ENCODE results near the gene ATG13.

Gene ATG13

GRCh38 chr11:46607516-46607915, 9.8 kb upstream of the ATG13 start:
- in situ Hi-C loops (cut with MboI; ENCODE audit: low sequenced_read_pairs, unreplicated experiment) = no loop called here
- TF ChIP-seq CTCF (IDR thresholded peaks at IDR 0.05; ENCODE audit: borderline replicate concordance, control extremely low read depth, extremely low read depth, insufficient read depth, missing control alignments) = no peak
- no peak for DNase-seq (ENCODE audit: low spot score)

- in situ Hi-C loops (cut with MboI; ENCODE audit: low sequenced_read_pairs, unreplicated experiment) = no loop called here
- no peak for DNase-seq (ENCODE audit: low spot score)
- no peak for TF ChIP-seq CTCF (IDR thresholded peaks at IDR 0.05; ENCODE audit: borderline replicate concordance, control extremely low read depth, extremely low read depth, insufficient read depth, missing control alignments)
These were observed 8.0 kb upstream of the ATG13 start for GRCh38 chr11:46609386-46609785.

GRCh38 chr11:46611526-46612304, 5.6 kb upstream of the ATG13 start:
- DNase-seq (ENCODE audit: low spot score) = no peak
- no peak for TF ChIP-seq CTCF (IDR thresholded peaks at IDR 0.05; ENCODE audit: borderline replicate concordance, control extremely low read depth, extremely low read depth, insufficient read depth, missing control alignments)
- in situ Hi-C loops (cut with MboI; ENCODE audit: low sequenced_read_pairs, unreplicated experiment) = no loop called here

GRCh38 chr11:46612326-46612725, 5.0 kb upstream of the ATG13 start:
- in situ Hi-C loops (cut with MboI; ENCODE audit: low sequenced_read_pairs, unreplicated experiment) = no loop called here
- DNase-seq (ENCODE audit: low spot score) = no peak

GRCh38 chr11:46615756-46616155, 1.6 kb upstream of the ATG13 start:
- no peak for TF ChIP-seq CTCF (IDR thresholded peaks at IDR 0.05; ENCODE audit: borderline replicate concordance, control extremely low read depth, extremely low read depth, insufficient read depth, missing control alignments)
- in situ Hi-C loops (cut with MboI; ENCODE audit: low sequenced_read_pairs, unreplicated experiment) = no loop called here
- DNase-seq (ENCODE audit: low spot score) = no peak

More at GRCh38 chr11:46612326-46612725, 5.0 kb upstream of the ATG13 start:
- TF ChIP-seq CTCF (IDR thresholded peaks at IDR 0.05; ENCODE audit: borderline replicate concordance, control extremely low read depth, extremely low read depth, insufficient read depth, missing control alignments) = no peak

- DNase-seq (ENCODE audit: low spot score) = no peak
- no peak for TF ChIP-seq CTCF (IDR thresholded peaks at IDR 0.05; ENCODE audit: borderline replicate concordance, control extremely low read depth, extremely low read depth, insufficient read depth, missing control alignments)
- in situ Hi-C loops (cut with MboI; ENCODE audit: low sequenced_read_pairs, unreplicated experiment) = no loop called here
These were observed 711 bp upstream of the ATG13 start for GRCh38 chr11:46616551-46617133.
